Measurements from ENCODE around the gene IL31RA. TPM values are rescaled to one million over a fixed set of nuclear protein-coding genes. Genes with fewer than 3 reads are reported as not detected.

IL31RA gene
- polyA plus RNA-seq, 2 donors: 0.01 TPM; not detected in 1

DNA sequence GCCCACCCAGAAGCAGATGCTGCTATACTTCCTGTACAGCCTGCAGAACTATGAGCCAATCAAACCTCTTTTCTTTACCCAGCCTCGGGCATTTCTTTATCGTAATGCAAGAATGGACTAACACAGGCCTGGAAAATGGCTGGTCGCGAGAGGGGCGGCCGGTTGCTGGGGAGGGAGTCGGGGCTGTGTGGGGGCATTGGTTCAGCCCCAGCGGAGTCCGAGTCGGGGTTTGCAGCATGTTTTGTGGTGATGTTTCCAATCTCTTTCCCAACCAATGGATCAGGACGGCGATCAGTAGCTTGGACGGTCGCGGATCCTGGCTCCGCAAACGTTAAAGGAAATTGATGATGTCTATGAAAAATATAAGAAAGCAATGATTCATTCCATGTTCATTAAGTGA, 18.7 kb upstream of the IL31RA start:
- no peaks in the 10 kb centered on the region for H3K9me3 ChIP-seq (ENCODE audit: control insufficient read depth in 2 of 2, insufficient read depth in 1 of 2, low read depth in 1 of 2, low read length in 1 of 2)
- H3K4me3 ChIP-seq (ENCODE audit: low read depth in 1 of 2, low read length in 2 of 2): no peak overlapping the region
- no peak overlapping the region for H3K27ac ChIP-seq (ENCODE audit: low read depth in 2 of 2, low read length in 1 of 2)
- no peaks in the 10 kb centered on the region for H3K4me1 ChIP-seq (ENCODE audit: control insufficient read depth in 2 of 2, insufficient read depth in 2 of 2, low read length in 1 of 2)
- no peaks in the 10 kb centered on the region for H3K36me3 ChIP-seq (ENCODE audit: control insufficient read depth in 2 of 2, insufficient read depth in 2 of 2, low read length in 1 of 2)
- WGBS, 2 donors: 95 to 97% methylated on average over 17 of the region's 17 CpGs
- H3K27me3 ChIP-seq (ENCODE audit: control insufficient read depth in 1 of 2, insufficient read depth in 2 of 2, low read length in 2 of 2): no peaks in the 10 kb centered on the region

DNA sequence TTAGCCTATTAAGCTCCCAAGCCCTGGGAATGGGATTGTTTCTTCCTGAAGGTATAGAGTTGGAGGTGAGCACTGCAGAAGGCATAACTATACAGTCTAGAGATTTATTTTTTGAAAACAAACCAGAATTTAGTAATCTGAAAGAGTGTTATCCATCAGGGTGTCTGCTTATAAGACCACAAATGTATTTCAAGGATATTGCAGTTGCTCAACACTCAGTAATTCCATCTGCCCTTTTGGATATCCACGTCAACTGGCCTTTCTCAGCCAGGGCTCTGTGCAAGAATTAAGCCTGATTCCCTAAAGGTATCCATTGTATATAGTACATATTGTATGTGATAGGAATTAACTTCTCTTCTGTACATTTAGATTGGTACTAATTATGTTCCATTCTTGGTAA, 15.0 kb upstream of the IL31RA start:
- no peaks in the 10 kb centered on the region for H3K9me3 ChIP-seq (ENCODE audit: control insufficient read depth in 2 of 2, insufficient read depth in 1 of 2, low read depth in 1 of 2, low read length in 1 of 2)
- H3K27me3 ChIP-seq (ENCODE audit: control insufficient read depth in 1 of 2, insufficient read depth in 2 of 2, low read length in 2 of 2): no peaks in the 10 kb centered on the region
- 74 to 80% methylated on average over 1 of the region's 1 CpG for WGBS, 2 donors
- H3K36me3 ChIP-seq (ENCODE audit: control insufficient read depth in 2 of 2, insufficient read depth in 2 of 2, low read length in 1 of 2): no peaks in the 10 kb centered on the region
- no peak overlapping the region for H3K27ac ChIP-seq (ENCODE audit: low read depth in 2 of 2, low read length in 1 of 2)
- no peaks in the 10 kb centered on the region for H3K4me1 ChIP-seq (ENCODE audit: control insufficient read depth in 2 of 2, insufficient read depth in 2 of 2, low read length in 1 of 2)
- no peak overlapping the region for H3K4me3 ChIP-seq (ENCODE audit: low read depth in 1 of 2, low read length in 2 of 2)

DNA sequence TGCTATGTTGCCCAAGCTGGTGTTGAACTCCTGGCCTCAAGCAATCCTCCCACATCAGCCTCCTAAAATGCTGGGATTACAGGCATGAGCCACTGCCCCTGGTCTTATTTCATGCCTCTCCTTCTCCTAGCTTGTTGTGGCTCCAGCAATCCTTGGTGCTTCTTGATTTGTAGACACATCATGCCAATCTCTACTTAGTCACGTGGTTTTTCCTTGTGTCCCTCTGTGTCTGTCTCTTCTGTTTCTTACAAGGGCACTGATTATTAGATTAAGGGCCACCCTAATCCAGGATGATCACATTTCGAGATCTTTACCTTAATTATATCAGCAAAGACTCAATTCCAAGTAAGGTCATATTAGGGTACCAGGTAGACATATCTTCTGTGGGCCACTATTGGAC, 9.2 kb upstream of the IL31RA start:
- Histone ChIP-seq H3K27ac (ENCODE audit: low read depth in 2 of 2, low read length in 1 of 2) (no peak overlapping the region), H3K4me3 (ENCODE audit: low read depth in 1 of 2, low read length in 2 of 2) (no peak overlapping the region), H3K9me3 (ENCODE audit: control insufficient read depth in 2 of 2, insufficient read depth in 1 of 2, low read depth in 1 of 2, low read length in 1 of 2) (no peaks in the 10 kb centered on the region), H3K27me3 (ENCODE audit: control insufficient read depth in 1 of 2, insufficient read depth in 2 of 2, low read length in 2 of 2) (no peaks in the 10 kb centered on the region), H3K4me1 (ENCODE audit: control insufficient read depth in 2 of 2, insufficient read depth in 2 of 2, low read length in 1 of 2) (no peaks in the 10 kb centered on the region), H3K36me3 (ENCODE audit: control insufficient read depth in 2 of 2, insufficient read depth in 2 of 2, low read length in 1 of 2) (no peaks in the 10 kb centered on the region)
- 75 to 78% methylated on average over 2 of the region's 2 CpGs for WGBS, 2 donors

DNA sequence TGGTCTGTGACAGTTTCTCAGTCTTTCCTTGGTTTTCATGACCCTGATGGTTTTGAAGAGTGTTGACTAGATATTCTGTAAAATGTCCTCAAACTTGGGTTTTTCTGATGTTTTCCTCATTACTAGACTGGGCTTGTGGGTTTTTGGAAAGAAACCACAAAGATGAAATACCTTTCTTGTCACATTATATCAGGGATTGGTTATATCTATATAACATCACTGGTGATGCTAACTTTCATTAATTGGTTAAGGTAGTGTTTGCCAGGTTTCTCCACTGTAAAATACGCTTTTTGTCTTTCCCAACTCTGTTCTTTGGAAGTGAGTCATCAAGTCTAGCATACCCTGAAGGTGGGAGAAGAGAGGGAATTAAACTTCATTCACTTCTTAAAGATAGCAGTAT, 3.3 kb upstream of the IL31RA start:
- Histone ChIP-seq H3K9me3 (ENCODE audit: control insufficient read depth in 2 of 2, insufficient read depth in 1 of 2, low read depth in 1 of 2, low read length in 1 of 2) (no peaks in the 10 kb centered on the region), H3K36me3 (ENCODE audit: control insufficient read depth in 2 of 2, insufficient read depth in 2 of 2, low read length in 1 of 2) (no peaks in the 10 kb centered on the region), H3K4me1 (ENCODE audit: control insufficient read depth in 2 of 2, insufficient read depth in 2 of 2, low read length in 1 of 2) (no peaks in the 10 kb centered on the region), H3K4me3 (ENCODE audit: low read depth in 1 of 2, low read length in 2 of 2) (no peak overlapping the region), H3K27ac (ENCODE audit: low read depth in 2 of 2, low read length in 1 of 2) (no peak overlapping the region), H3K27me3 (ENCODE audit: control insufficient read depth in 1 of 2, insufficient read depth in 2 of 2, low read length in 2 of 2) (no peaks in the 10 kb centered on the region)
- 43 to 64% methylated on average over 1 of the region's 1 CpG for WGBS, 2 donors

DNA sequence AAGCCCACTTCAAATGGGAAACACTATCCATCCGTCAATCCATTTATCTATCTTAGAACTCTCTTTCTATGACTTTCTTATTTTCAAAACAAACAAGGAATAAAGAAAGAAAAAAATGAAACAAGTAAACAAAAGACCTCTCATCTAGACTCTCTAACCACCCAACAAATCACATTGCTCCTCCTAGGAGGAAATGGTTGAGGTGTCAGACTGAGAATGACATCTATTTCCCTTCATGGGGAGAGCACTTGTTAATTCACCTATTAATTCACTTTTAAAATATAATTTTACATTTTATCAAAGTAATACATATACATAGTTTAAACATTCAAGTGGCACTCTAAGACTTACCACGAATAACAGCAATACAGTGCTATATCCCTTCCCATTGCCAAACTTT, 2.4 kb upstream of the IL31RA start:
- Histone ChIP-seq H3K27ac (ENCODE audit: low read depth in 2 of 2, low read length in 1 of 2) (no peak overlapping the region), H3K4me3 (ENCODE audit: low read depth in 1 of 2, low read length in 2 of 2) (no peak overlapping the region), H3K9me3 (ENCODE audit: control insufficient read depth in 2 of 2, insufficient read depth in 1 of 2, low read depth in 1 of 2, low read length in 1 of 2) (no peaks in the 10 kb centered on the region), H3K27me3 (ENCODE audit: control insufficient read depth in 1 of 2, insufficient read depth in 2 of 2, low read length in 2 of 2) (no peaks in the 10 kb centered on the region), H3K36me3 (ENCODE audit: control insufficient read depth in 2 of 2, insufficient read depth in 2 of 2, low read length in 1 of 2) (no peaks in the 10 kb centered on the region), H3K4me1 (ENCODE audit: control insufficient read depth in 2 of 2, insufficient read depth in 2 of 2, low read length in 1 of 2) (no peaks in the 10 kb centered on the region)
- 81 to 85% methylated on average over 2 of the region's 2 CpGs for WGBS, 2 donors

DNA sequence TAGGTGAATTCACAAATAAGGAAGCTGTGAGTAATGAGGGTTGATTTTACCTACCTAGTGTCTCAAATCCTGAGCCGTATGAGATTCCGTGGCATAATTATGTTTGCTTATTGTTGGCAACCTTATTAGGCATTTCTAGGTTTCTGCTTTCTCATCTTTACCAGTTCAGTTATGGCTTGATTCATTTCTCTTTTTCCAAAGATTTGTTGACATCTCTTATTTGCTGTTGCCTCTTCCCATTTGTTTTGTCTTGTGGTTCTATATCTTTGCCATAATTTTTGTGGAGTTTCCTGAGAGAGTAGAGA, 470 bp downstream of the IL31RA start:
- H3K9me3 ChIP-seq (ENCODE audit: control insufficient read depth in 2 of 2, insufficient read depth in 1 of 2, low read depth in 1 of 2, low read length in 1 of 2): no peaks in the 10 kb centered on the region
- H3K4me1 ChIP-seq (ENCODE audit: control insufficient read depth in 2 of 2, insufficient read depth in 2 of 2, low read length in 1 of 2): no peaks in the 10 kb centered on the region
- H3K27ac ChIP-seq (ENCODE audit: low read depth in 2 of 2, low read length in 1 of 2): no peak overlapping the region
- 78 to 92% methylated on average over 2 of the region's 2 CpGs for WGBS, 2 donors
- no peaks in the 10 kb centered on the region for H3K36me3 ChIP-seq (ENCODE audit: control insufficient read depth in 2 of 2, insufficient read depth in 2 of 2, low read length in 1 of 2)
- H3K27me3 ChIP-seq (ENCODE audit: control insufficient read depth in 1 of 2, insufficient read depth in 2 of 2, low read length in 2 of 2): no peaks in the 10 kb centered on the region
- no peak overlapping the region for H3K4me3 ChIP-seq (ENCODE audit: low read depth in 1 of 2, low read length in 2 of 2)

DNA sequence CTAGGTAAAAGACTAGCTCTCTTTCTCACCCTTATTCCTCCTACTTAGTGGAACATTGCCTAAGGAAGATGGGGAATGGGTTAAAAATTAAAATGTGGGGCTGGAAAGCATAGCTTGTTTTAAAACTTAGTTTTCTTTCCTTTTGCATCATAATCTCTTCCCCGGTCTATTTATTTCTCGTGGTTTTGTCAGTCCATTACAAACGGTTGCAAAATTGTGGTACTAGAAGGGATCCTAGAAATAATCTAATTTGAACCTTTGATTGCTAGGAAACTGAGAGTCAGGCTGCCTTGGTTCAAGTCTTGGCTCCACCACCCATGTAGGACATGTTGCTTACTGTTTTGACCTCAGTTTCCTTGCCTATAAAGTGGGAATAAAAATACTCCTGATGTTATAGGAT, 1.3 kb downstream of the IL31RA start:
- no peaks in the 10 kb centered on the region for H3K4me1 ChIP-seq (ENCODE audit: control insufficient read depth in 2 of 2, insufficient read depth in 2 of 2, low read length in 1 of 2)
- H3K4me3 ChIP-seq (ENCODE audit: low read depth in 1 of 2, low read length in 2 of 2): no peak overlapping the region
- WGBS, 2 donors: 70 to 75% methylated on average over 3 of the region's 3 CpGs
- H3K27me3 ChIP-seq (ENCODE audit: control insufficient read depth in 1 of 2, insufficient read depth in 2 of 2, low read length in 2 of 2): no peaks in the 10 kb centered on the region
- H3K9me3 ChIP-seq (ENCODE audit: control insufficient read depth in 2 of 2, insufficient read depth in 1 of 2, low read depth in 1 of 2, low read length in 1 of 2): no peaks in the 10 kb centered on the region
- H3K36me3 ChIP-seq (ENCODE audit: control insufficient read depth in 2 of 2, insufficient read depth in 2 of 2, low read length in 1 of 2): no peaks in the 10 kb centered on the region
- H3K27ac ChIP-seq (ENCODE audit: low read depth in 2 of 2, low read length in 1 of 2): no peak overlapping the region

DNA sequence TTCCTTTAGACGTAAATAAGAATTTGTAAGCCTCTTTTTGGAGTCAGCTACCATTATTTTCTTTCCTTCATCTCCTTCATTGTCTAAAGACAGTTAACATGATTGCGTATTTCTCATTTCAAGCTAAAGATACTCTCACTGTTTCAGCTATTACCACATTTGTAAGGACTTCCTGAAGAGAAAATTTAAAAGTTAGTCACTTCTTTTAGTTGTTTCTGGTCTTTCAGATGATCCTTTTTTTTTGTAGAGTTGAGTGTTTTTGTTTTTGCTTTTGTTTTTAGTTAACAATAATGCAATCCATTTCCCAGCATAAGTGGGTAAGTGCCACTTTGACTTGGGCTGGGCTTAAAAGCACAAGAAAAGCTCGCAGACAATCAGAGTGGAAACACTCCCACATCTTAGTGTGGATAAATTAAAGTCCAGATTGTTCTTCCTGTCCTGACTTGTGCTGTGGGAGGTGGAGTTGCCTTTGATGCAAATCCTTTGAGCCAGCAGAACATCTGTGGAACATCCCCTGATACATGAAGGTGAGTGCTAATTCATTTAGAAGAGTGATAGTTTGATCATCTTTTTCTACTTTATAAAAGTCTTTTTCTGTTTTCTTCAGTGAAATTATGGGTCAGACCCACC, 2.0 kb downstream of the IL31RA start:
- H3K27me3 ChIP-seq (ENCODE audit: control insufficient read depth in 1 of 2, insufficient read depth in 2 of 2, low read length in 2 of 2): no peaks in the 10 kb centered on the region
- no peaks in the 10 kb centered on the region for H3K4me1 ChIP-seq (ENCODE audit: control insufficient read depth in 2 of 2, insufficient read depth in 2 of 2, low read length in 1 of 2)
- no peaks in the 10 kb centered on the region for H3K9me3 ChIP-seq (ENCODE audit: control insufficient read depth in 2 of 2, insufficient read depth in 1 of 2, low read depth in 1 of 2, low read length in 1 of 2)
- 61 to 70% methylated on average over 3 of the region's 3 CpGs for WGBS, 2 donors
- H3K27ac ChIP-seq (ENCODE audit: low read depth in 2 of 2, low read length in 1 of 2): no peak overlapping the region
- H3K4me3 ChIP-seq (ENCODE audit: low read depth in 1 of 2, low read length in 2 of 2): no peak overlapping the region
- H3K36me3 ChIP-seq (ENCODE audit: control insufficient read depth in 2 of 2, insufficient read depth in 2 of 2, low read length in 1 of 2): no peaks in the 10 kb centered on the region

DNA sequence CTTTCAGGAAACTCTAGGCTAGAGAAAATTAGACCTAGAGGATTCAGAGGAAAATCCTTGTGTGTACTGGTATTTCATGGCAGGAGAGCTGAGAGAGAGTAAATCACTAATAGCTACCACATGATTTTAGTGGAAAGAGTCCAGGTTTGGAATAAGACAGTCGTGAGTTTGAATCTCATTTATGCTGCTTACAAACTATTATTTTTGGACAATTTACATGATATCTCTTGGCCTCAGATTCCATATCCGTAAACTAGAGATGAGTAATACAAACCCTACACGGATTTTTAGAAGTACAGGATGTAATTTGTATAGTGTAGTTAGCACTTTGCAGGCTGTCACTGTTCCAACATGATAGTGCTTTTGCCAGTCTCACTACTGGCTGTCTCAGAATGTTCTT, 2.7 kb downstream of the IL31RA start:
- Histone ChIP-seq H3K9me3 (ENCODE audit: control insufficient read depth in 2 of 2, insufficient read depth in 1 of 2, low read depth in 1 of 2, low read length in 1 of 2) (no peaks in the 10 kb centered on the region), H3K27ac (ENCODE audit: low read depth in 2 of 2, low read length in 1 of 2) (no peak overlapping the region), H3K27me3 (ENCODE audit: control insufficient read depth in 1 of 2, insufficient read depth in 2 of 2, low read length in 2 of 2) (no peaks in the 10 kb centered on the region), H3K4me1 (ENCODE audit: control insufficient read depth in 2 of 2, insufficient read depth in 2 of 2, low read length in 1 of 2) (no peaks in the 10 kb centered on the region), H3K4me3 (ENCODE audit: low read depth in 1 of 2, low read length in 2 of 2) (no peak overlapping the region), H3K36me3 (ENCODE audit: control insufficient read depth in 2 of 2, insufficient read depth in 2 of 2, low read length in 1 of 2) (no peaks in the 10 kb centered on the region)
- 26 to 39% methylated on average over 3 of the region's 3 CpGs for WGBS, 2 donors

DNA sequence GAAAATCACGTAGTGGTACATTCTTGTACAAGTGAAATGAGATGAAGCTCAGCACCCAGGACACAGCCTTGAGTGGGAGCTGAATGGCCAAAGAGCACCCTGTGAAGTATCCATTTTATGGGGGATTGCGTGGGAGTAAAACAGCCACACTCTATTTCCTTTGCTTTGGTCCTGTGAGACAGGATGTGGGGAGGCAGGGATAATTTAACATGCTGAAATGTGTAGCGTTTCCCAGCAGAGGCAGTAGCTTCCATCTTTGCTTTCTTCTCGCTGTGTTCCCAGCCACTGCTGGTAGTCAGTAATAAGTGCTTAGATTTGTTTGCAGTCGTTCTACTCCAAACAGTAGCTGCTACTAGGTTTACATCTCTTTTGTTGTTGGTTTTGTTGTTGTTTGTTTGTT, 4.4 kb downstream of the IL31RA start:
- Histone ChIP-seq H3K36me3 (ENCODE audit: control insufficient read depth in 2 of 2, insufficient read depth in 2 of 2, low read length in 1 of 2) (no peaks in the 10 kb centered on the region), H3K27me3 (ENCODE audit: control insufficient read depth in 1 of 2, insufficient read depth in 2 of 2, low read length in 2 of 2) (no peaks in the 10 kb centered on the region), H3K4me1 (ENCODE audit: control insufficient read depth in 2 of 2, insufficient read depth in 2 of 2, low read length in 1 of 2) (no peaks in the 10 kb centered on the region), H3K9me3 (ENCODE audit: control insufficient read depth in 2 of 2, insufficient read depth in 1 of 2, low read depth in 1 of 2, low read length in 1 of 2) (no peaks in the 10 kb centered on the region), H3K4me3 (ENCODE audit: low read depth in 1 of 2, low read length in 2 of 2) (no peak overlapping the region), H3K27ac (ENCODE audit: low read depth in 2 of 2, low read length in 1 of 2) (no peak overlapping the region)
- WGBS, 2 donors: 70 to 74% methylated on average over 5 of the region's 5 CpGs
